Activated naive CD4-positive, alpha-beta T cell treated with anti-CD3 and anti-CD28 coated beads, Interleukin-2, amount 10 ng/mL, durations not matched to agents 7 days and 5 days (primary cell): ENCODE measurements around the gene MTREX.
A peak's percentile ranks its signal among the peaks of the same experiment; 100 is the strongest.

Source experiments
- CTCF ChIA-PET: fragments of 350-600 bp; sonication (Branson Sonifier 250); formaldehyde crosslinking; loops from one replicate; lab custom pipeline; 2021; ENCODE audit warnings: antibody characterized with exemption; lab: Charles Lee
- DNase-seq: peaks from one replicate; pipeline ENCODE4 v3.0.0-alpha.2; 2020
- H3K27ac Mint-ChIP-seq: one replicate; pipeline ENCODE4 v1.8.0; 2021; ENCODE audit warnings: mild to moderate bottlenecking, moderate library complexity, mixed read lengths
- H3K27me3 Mint-ChIP-seq: one replicate; pipeline ENCODE4 v1.8.0; 2021; ENCODE audit warnings: mild to moderate bottlenecking, mixed read lengths
- H3K36me3 Mint-ChIP-seq: one replicate; pipeline ENCODE4 v1.8.0; 2021; ENCODE audit warnings: mixed read lengths
- H3K4me1 Mint-ChIP-seq: one replicate; pipeline ENCODE4 v1.8.0; 2021; ENCODE audit warnings: mixed read lengths
- H3K4me3 Mint-ChIP-seq: one replicate; pipeline ENCODE4 v1.8.0; 2021; ENCODE audit warnings: mild to moderate bottlenecking, moderate library complexity, mixed read lengths
- H3K9me3 Mint-ChIP-seq: one replicate; pipeline ENCODE4 v1.8.0; 2021; ENCODE audit warnings: mixed read lengths

Gene MTREX

GRCh38 chr5:55407984-55408383, 100.2 kb downstream of the MTREX start:
- CTCF ChIA-PET, result no interaction called here
- H3K4me1 Mint-ChIP-seq, result peaks cover 5% of the 10 kb centered on the region
- H3K4me3 Mint-ChIP-seq, result no peak overlapping the region
- peaks cover 29% of the 10 kb centered on the region for H3K36me3 Mint-ChIP-seq
- no peaks in the 10 kb centered on the region for H3K27me3 Mint-ChIP-seq
- H3K27ac Mint-ChIP-seq, result peak overlapping the region; percentile 60
- DNase-seq, result no peak
- no peaks in the 10 kb centered on the region for H3K9me3 Mint-ChIP-seq

- H3K36me3 Mint-ChIP-seq, result peaks cover 30% of the 10 kb centered on the region
- no peaks in the 10 kb centered on the region for H3K9me3 Mint-ChIP-seq
- peaks cover 5% of the 10 kb centered on the region for H3K4me1 Mint-ChIP-seq
- no peak overlapping the region for H3K27ac Mint-ChIP-seq
- no peak overlapping the region for H3K4me3 Mint-ChIP-seq
- no peak for DNase-seq
- CTCF ChIA-PET, result interaction anchor here (2.6 kb wide), 1 partner anchor 282 kb away, joined by 12 read pairs; no protein-coding TSS in a partner anchor
- H3K27me3 Mint-ChIP-seq, result no peaks in the 10 kb centered on the region
Observed at GRCh38 chr5:55409775-55410174, 102.0 kb downstream of the MTREX start.

- H3K9me3 Mint-ChIP-seq, result no peaks in the 10 kb centered on the region
- H3K36me3 Mint-ChIP-seq, result peaks cover 35% of the 10 kb centered on the region
- CTCF ChIA-PET, result interaction anchor here (2.6 kb wide), 1 partner anchor 281 kb away, joined by 12 read pairs; no protein-coding TSS in a partner anchor
Observed at GRCh38 chr5:55410845-55411244, 103.1 kb downstream of the MTREX start.

DNA sequence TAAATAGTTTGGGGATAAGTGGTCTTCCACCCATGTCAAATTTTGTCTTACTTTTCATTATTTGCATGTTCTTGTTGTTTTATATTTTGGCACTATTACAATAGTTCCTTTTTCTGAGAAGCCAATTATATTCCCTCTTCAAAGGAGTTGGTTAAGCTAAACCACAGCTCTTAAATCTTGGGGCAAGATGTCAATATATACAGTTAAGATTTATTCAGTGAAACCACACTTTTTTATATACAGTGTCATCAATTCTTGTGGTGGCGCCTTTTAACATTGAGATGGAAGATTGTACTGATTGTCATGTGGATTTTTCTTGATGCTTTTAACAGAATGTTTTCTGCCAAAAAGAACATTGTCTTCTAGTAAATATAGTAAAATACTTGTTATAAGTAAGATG, 104.1 kb downstream of the MTREX start:
- CTCF ChIA-PET, result no interaction called here
- DNase-seq, result no peak
- Mint-ChIP-seq H3K27ac (no peak overlapping the region), H3K4me3 (no peak overlapping the region), H3K27me3 (no peaks in the 10 kb centered on the region), H3K36me3 (peaks cover 34% of the 10 kb centered on the region), H3K4me1 (peaks cover 5% of the 10 kb centered on the region), H3K9me3 (no peaks in the 10 kb centered on the region)

More at GRCh38 chr5:55410845-55411244, 103.1 kb downstream of the MTREX start:
- Mint-ChIP-seq H3K4me3 (no peak overlapping the region), H3K27ac (no peak overlapping the region), H3K27me3 (no peaks in the 10 kb centered on the region), H3K4me1 (peaks cover 5% of the 10 kb centered on the region)
- DNase-seq, result no peak

DNA sequence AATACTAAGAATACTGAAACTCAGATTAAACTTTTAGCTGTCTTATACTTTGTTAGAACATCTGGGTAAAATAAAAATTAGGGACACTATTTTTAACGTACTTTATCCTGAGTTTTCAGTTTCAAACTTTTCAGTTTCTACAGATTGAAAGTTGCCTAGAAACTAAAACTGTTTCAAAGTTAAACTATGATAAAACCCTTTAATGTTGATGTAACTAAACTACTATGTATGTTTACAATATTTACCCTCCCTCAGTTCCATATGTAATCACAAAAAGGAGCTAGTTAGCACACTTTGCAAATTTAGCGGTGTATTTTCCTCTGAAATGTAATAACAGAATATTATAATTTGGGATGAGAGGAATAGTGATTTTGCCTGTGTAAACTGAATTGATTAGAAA, 105.9 kb downstream of the MTREX start:
- H3K4me3 Mint-ChIP-seq, result no peak overlapping the region
- H3K27ac Mint-ChIP-seq, result no peak overlapping the region
- CTCF ChIA-PET, result interaction anchor here (0.7 to 1.2 kb wide), 3 partner anchors 13 to 278 kb away, joined by 3 to 5 read pairs (median 3); no protein-coding TSS in a partner anchor
- H3K4me1 Mint-ChIP-seq, result peaks cover 5% of the 10 kb centered on the region
- peaks cover 39% of the 10 kb centered on the region for H3K36me3 Mint-ChIP-seq
- H3K27me3 Mint-ChIP-seq, result no peaks in the 10 kb centered on the region
- DNase-seq, result no peak
- no peaks in the 10 kb centered on the region for H3K9me3 Mint-ChIP-seq

- no peaks in the 10 kb centered on the region for H3K27me3 Mint-ChIP-seq
- CTCF ChIA-PET, result interaction anchor here (1.1 to 1.2 kb wide), 2 partner anchors 15 to 32 kb away, joined by 3 read pairs; no protein-coding TSS in a partner anchor
- H3K9me3 Mint-ChIP-seq, result no peaks in the 10 kb centered on the region
- no peak for DNase-seq
- no peak overlapping the region for H3K4me3 Mint-ChIP-seq
- H3K4me1 Mint-ChIP-seq, result peaks cover 9% of the 10 kb centered on the region
- no peak overlapping the region for H3K27ac Mint-ChIP-seq
- H3K36me3 Mint-ChIP-seq, result peaks cover 45% of the 10 kb centered on the region
Observed at GRCh38 chr5:55415071-55415470, 107.3 kb downstream of the MTREX start.

GRCh38 chr5:55416306-55416705, 108.5 kb downstream of the MTREX start:
- peaks cover 21% of the 10 kb centered on the region for H3K4me1 Mint-ChIP-seq
- H3K27me3 Mint-ChIP-seq, result no peaks in the 10 kb centered on the region
- H3K4me3 Mint-ChIP-seq, result no peak overlapping the region
- H3K36me3 Mint-ChIP-seq, result peaks cover 48% of the 10 kb centered on the region
- DNase-seq, result no peak
- H3K27ac Mint-ChIP-seq, result no peak overlapping the region
- H3K9me3 Mint-ChIP-seq, result no peaks in the 10 kb centered on the region
- CTCF ChIA-PET, result no interaction called here

GRCh38 chr5:55418994-55419968, 111.5 kb downstream of the MTREX start:
- Mint-ChIP-seq H3K4me3 (no peak overlapping the region), H3K27me3 (no peaks in the 10 kb centered on the region), H3K9me3 (no peaks in the 10 kb centered on the region), H3K27ac (no peak overlapping the region), H3K36me3 (peaks cover 63% of the 10 kb centered on the region), H3K4me1 (peaks cover 28% of the 10 kb centered on the region)
- no peak for DNase-seq
- CTCF ChIA-PET, result no interaction called here

GRCh38 chr5:55421074-55421529, 113.3 kb downstream of the MTREX start:
- peaks cover 28% of the 10 kb centered on the region for H3K4me1 Mint-ChIP-seq
- CTCF ChIA-PET, result interaction anchor here (0.6 kb wide), 1 partner anchor 905 kb away, joined by 3 read pairs; no protein-coding TSS in a partner anchor
- H3K4me3 Mint-ChIP-seq, result no peak overlapping the region

DNA sequence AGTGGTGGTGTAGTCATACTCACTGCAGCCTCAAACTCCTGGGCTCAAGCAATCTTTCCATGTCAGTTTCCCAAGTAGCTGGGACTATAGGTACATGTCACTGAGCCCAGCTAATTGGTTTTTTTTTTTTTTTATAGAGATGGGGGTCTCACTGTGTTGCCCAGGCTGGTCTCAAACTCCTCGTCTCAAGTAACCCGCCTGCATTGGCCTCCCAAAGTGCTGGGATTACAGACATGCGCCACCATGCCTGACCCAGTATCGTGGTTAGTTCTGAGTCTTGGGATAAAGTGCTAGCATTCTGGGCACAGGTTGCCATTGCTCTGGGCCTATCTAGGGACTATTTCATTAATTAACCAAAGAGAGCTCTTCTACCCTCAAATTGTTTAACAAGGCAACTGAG, 118.7 kb downstream of the MTREX start:
- DNase-seq, result no peak
- Mint-ChIP-seq H3K27me3 (no peaks in the 10 kb centered on the region), H3K36me3 (peaks cover 77% of the 10 kb centered on the region), H3K9me3 (peaks cover 4% of the 10 kb centered on the region), H3K4me1 (peaks cover 12% of the 10 kb centered on the region), H3K4me3 (no peak overlapping the region), H3K27ac (no peak overlapping the region)
- CTCF ChIA-PET, result interaction anchor here (1.0 kb wide), 1 partner anchor 527 kb away, joined by 3 read pairs; no protein-coding TSS in a partner anchor

More at GRCh38 chr5:55421074-55421529, 113.3 kb downstream of the MTREX start:
- Mint-ChIP-seq H3K9me3 (no peaks in the 10 kb centered on the region), H3K27ac (peak overlapping the region; percentile 44), H3K36me3 (peaks cover 62% of the 10 kb centered on the region), H3K27me3 (no peaks in the 10 kb centered on the region)
- DNase-seq, result no peak

DNA sequence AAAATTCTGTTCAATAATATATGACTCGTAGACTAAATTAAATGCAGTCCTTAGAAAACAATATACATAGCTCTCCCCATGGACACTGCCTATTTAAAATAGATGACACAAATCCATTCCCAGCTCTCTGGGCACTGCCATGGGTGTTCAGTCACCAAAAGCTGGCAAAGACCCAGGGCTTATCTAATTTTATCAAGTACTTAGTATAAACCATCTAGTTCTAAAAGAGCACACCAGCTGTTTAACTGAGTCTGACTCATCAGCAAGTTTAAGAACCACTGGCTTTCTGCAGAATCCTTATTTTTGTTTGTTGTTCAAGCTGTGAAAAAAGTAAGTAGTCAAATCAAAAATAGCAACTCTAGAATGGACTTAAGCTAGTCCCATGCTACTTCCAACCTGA, 119.4 kb downstream of the MTREX start:
- H3K27me3 Mint-ChIP-seq, result no peaks in the 10 kb centered on the region
- peaks cover 6% of the 10 kb centered on the region for H3K4me1 Mint-ChIP-seq
- H3K4me3 Mint-ChIP-seq, result no peak overlapping the region
- H3K9me3 Mint-ChIP-seq, result peaks cover 6% of the 10 kb centered on the region
- DNase-seq, result no peak
- peaks cover 77% of the 10 kb centered on the region for H3K36me3 Mint-ChIP-seq
- H3K27ac Mint-ChIP-seq, result no peak overlapping the region
- CTCF ChIA-PET, result interaction anchor here (1.0 kb wide), 1 partner anchor 527 kb away, joined by 3 read pairs; no protein-coding TSS in a partner anchor

DNA sequence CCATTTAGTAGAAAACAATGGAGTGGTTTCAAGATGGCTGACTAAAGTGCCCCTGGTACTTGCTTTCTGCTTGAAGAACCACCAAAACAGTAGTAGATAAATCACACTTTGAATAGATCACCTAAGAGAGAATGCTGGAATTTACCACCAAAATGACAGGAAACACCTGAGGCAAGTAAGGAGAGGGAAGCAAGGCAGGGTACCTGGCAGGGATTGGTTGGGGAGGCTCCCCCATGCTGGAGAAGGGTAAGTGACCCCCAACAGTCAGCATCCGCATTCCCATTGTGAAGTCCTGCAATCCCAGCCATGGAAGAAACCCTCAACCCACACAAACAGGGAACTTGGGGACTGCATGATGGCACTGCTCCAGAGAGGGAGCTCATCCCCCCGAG, 121.4 kb downstream of the MTREX start:
- Mint-ChIP-seq H3K4me3 (no peak overlapping the region), H3K36me3 (peaks cover 70% of the 10 kb centered on the region), H3K27ac (no peak overlapping the region), H3K9me3 (peaks cover 15% of the 10 kb centered on the region), H3K4me1 (no peaks in the 10 kb centered on the region), H3K27me3 (no peaks in the 10 kb centered on the region)
- no peak for DNase-seq
- CTCF ChIA-PET, result no interaction called here

DNA sequence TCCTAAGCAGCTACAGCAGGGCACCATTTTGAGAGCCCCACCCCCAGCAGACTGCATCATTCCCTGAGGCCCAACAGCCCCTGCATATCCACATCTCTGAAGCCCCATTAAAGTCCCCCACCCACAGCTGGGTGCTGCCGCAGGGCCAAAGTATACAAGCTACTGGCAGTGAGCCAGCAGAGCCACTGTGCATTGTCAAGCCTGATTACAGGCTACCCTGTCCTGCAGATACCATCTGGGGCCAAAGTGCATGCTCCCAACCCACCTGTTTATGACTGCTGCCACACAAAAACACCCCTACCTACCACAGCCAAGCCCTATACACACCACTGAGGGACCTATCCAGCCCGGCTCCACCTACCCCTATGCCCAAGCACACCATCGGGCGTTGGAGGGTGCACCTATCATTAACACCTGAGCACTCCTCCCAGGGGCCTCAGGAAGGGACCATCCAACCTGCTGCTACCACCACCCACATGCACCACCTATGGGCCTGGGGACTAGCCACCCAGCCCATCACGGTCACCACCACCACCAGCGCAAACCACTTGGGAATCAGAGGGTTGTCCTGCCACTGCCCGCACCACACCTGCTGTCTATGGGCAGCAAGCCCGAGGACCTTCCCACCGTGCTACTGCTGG, 121.9 kb downstream of the MTREX start:
- Mint-ChIP-seq H3K27me3 (no peaks in the 10 kb centered on the region), H3K4me1 (no peaks in the 10 kb centered on the region), H3K4me3 (no peak overlapping the region), H3K36me3 (peaks cover 71% of the 10 kb centered on the region), H3K27ac (no peak overlapping the region), H3K9me3 (peaks cover 20% of the 10 kb centered on the region)
- CTCF ChIA-PET, result no interaction called here
- DNase-seq, result no peak

- CTCF ChIA-PET, result no interaction called here
- Mint-ChIP-seq H3K4me3 (no peak overlapping the region), H3K27ac (peak overlapping the region; percentile 38), H3K4me1 (no peaks in the 10 kb centered on the region), H3K9me3 (peaks cover 31% of the 10 kb centered on the region), H3K27me3 (no peaks in the 10 kb centered on the region), H3K36me3 (peaks cover 82% of the 10 kb centered on the region)
- no peak for DNase-seq
Observed at GRCh38 chr5:55432549-55432948, 124.8 kb downstream of the MTREX start.
